Glomerular visceral epithelial cell (primary cell): ENCODE results near the gene MRFAP1.
A peak's percentile ranks its signal among the peaks of the same experiment; 100 is the strongest.
"Not testable (repeated sequence)": the region's sequence is repeated elsewhere in the genome, so short reads cannot be mapped to it uniquely, and the experiment has no call there.

Source experiments
- DNase-seq: peaks from one replicate; pipeline ENCODE4 v3.0.0-alpha.2; 2016; ENCODE audit errors: extremely low spot score

The MRFAP1 gene

DNA sequence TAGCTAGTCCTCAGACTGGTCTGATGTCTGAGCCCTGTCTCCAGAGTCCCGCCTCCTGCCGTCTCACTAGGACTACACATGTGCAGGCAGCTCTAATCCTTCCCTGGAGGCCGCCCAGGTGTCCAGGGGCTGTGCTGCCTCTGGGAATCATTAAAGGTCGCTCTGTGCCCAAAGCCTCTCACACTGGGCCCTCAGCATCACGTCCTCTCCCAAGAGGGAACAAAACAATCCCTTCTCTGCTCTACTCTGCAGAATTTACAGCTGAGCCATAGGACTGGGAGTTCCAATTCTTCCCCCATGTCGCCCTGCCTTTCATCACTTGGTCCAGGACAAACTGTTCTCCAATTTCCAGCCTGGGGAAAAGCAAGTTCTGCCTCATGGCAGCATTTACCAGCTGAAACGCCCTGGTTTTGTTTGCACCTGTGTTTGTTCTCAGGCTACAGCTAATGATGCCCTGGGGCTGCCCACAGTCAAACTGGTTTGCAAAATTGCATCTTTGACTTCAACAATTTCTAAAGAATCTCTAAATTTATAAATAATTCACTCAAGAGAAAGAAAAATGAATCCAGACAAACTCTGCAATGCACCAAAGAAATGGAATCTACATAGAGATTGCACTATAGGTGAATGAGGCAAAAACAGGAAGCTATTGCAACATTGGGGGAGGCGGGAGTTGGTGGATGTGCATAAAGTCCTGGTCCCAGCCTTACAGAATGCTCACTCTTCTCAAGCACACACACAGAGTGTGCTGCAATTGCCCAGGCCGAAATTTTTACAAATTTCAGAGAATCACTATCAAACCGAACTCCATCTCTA is 7.2 kb upstream of the MRFAP1 start:
- no peak for DNase-seq

DNA sequence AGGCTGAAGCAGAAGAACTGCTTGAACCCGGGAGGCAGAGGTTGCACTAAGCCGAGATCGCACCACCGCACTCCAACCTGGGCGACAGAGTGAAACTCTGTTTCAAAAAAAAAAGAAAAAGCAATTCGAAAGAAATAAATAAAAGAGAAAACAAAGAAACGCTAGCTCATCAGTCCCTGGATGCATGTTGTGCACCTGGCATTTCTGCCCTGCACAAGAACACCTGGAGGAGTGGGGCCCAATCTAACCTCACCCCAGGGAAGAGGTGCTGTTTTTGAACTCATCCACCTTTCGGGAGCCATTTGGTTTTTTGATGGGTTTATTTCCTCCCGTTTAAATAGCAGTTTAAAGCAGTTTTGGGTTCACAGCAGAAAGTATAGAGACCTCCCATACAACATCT is 5.7 kb upstream of the MRFAP1 start:
- no peak for DNase-seq

DNA sequence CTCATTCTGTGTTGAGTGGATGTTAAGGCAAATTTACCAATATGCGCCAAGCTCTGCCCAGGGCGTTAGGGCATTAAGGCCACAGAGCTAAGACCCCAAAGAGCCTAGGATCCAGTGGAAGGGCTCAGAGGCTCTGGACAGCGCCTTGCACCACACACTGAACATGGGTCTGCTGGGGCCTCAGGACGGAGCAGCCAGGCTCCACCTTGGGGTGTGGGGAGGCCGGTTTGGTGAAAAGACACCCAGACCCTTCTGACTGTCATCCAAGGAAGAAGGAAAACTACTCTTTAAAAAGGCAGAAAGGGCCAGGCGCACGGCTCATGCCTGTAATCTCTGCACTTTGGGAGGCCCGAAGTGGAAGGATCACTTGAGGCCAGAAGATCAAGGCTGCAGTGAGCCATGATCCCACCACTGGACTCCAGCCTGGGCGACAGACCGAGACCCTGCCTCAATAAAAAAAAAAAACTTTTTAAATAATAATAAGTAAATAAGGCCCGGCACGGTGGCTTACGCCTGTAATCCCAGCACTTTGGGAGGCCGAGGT is 1.3 kb upstream of the MRFAP1 start:
- no peak for DNase-seq

DNA sequence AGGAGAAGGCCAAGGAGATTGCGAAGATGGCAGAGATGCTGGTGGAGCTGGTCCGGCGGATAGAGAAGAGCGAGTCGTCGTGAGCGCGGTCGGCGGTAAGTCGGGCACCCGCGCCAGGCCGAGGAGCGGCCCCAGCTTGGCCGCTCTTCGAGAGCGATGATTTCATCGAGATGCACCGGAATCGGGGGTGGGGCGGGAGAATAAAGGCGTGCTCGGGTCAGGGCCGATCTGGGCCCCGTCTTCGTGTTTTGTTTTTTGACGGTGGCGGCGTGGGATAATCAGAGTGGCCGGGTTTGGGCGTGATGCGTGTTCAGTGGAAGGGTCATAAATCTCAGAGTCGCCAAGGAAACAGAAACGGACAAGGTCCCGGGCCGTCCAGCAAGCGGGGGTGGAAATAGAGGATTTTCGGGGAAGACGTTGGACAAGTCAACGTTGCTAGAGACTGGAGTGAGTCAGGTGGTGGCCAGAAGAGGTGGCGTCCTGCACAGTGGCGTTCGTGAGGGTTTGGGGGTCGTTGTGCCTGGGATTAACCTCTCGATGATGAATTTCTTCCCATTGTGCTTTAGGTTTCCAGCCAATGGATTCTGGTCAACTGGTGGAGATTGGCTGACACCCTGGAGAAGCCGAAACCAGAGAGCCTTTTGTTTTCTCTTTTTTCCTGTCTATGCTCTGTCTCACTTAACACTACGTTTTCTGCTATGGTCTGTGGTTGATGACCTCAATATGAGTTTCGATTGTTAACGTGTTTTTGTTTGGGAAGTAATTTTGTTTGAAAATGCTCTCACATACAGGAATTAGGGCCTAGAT is 882 bp downstream of the MRFAP1 start:
- DNase-seq, result peak; percentile 29

DNA sequence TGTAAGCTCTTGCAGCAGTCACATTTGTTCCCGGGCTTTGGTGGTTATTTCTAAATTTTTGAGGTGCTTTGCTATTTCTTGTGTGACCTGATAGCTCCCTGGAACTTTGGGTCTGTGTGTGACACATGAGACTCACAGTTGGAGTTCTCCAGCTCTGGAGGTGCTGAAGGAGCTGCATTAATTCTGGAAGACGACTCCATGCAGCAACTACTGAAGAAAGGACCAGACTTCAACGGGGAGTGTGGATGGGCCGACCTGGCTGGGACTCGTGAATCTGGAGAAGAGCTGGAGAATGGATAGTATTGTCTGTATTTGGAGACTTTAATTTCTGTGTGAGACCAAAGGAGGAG is 1.5 kb downstream of the MRFAP1 start:
- no peak for DNase-seq

DNA sequence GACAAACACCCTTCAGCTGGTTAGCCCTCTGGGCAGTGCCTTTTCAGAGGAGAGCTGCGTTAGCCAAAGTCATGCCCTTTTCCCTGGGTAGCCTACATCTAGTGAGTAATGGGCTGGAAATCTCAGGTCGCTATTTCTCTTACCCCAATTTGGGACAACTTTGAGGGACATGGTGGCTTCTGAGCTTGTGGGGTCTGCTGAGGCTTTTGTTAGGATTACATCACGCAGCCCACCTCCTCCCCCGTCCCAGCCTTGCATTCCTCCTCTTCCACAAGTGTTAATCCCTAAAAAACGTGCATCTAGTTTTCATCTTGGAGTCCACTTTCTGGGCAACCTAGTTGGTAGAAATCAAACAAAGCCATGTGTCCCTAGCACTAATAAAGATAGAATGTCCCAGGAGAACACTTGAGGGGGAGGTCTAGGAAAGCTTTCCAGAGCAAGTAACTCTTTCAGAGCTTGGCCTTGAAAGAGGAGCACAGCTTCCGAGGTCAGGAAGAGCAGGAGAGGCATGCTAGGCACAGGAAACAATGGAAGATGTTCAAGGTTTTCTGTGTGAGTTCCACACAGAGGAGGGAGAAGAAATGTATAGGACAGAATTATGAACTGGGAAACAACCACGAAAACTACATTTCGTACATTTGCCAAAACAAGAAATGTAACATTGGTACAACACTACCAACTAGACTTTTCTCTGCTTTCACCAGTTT is 2.8 kb downstream of the MRFAP1 start:
- DNase-seq, result no peak

DNA sequence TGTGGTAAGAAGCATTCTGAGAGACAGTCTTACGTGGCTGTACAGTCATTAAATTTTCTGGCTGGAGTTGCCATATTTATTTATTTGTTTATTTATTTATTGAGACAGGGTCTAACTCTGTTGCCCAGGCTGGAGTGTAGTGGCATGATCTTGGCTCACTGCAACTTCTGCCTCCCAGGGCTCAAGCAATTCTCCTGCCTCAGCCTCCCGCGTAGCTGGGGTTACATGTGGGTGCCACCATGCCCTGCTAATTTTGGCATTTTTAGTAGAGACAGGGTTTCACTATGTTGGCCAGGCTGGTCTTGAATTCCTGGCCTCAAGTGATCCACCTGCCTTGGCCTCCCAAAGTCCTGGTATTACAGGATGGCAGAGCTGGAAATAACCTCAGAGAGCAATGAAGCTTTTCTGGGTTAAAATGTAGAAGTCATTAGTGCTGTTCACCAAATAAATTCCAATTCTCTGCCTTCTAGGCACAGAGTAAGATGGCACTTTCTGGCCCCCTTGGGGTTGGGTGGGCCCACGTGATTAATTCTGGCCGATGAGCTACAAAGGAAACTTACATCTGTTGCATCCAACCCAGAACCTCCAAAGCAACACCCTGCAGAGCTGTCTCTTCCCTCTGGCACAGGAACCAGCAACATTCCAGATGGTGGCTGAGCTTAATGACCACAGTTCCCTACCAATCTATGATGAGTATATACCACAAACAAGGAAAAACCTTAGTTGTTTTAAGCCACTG is 4.5 kb downstream of the MRFAP1 start:
- no peak for DNase-seq

DNA sequence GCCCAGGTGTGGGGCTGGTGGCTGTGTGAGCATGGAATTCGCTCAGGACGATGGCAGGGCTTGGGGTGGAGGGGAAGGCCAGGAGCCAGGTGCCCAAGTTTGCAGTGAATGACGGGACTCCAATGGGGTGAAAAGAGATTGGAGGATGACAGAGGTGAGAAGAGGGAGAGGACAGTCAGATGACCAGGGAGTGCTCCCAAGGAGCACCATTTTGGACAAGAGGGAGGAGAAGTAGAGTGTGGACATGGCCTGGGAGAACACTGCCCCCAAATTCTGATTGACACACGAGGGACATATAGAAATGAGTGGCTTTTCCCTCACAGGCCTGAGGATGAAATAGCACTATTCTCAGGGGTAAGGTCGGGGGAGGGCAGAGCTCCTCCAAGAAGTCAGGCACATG is 6.7 kb downstream of the MRFAP1 start:
- DNase-seq, result no peak

DNA sequence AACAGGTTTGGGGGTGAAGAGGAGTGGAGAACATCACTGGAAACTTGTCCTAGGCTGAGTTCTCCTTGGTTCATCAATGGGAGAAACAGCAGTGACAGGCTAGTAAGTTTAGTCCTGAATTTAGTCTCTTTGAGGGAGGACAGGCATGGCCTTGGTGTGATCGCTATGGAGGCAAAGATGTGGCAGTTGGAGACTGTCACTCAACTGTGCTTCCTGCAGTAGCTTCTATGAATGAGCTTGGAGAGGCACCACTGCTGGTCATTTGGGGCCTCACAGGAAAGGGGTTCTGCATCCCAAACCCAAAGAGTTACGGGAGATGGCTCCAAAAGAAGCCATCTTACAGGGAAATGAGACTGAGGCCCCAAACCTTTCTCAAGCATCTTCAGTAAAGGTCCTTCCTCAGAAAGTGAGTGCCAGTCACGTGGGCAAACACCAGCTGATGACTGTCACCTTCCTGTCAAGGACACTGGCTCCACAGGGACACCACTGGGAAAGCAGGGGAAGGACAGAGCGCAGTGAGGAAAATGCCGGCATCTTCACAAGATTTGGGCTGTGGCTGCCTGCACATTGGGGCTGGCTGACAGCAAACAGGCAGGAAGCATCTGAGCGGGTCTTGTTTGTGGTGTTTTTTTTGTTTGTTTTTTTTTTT is 7.2 kb downstream of the MRFAP1 start:
- no peak for DNase-seq

DNA sequence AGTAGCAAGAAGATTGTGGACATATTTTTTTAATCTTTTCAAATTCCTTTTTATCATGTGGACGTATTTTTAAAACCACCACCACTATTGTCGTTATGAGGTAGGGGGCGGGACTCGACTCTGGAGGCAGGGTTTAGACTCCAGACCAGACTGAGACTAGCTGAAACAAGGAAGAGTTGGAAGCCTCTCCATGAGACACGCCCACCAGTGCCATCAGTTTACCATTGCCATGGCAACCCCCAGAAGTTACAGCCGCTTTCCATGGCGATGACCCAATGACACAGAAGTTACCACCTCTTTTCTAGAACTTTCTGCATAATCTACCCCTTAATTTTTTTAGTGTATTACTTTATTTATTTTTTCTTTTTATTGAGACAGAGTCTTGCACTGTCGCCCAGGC is 8.7 kb downstream of the MRFAP1 start:
- no peak for DNase-seq

DNA sequence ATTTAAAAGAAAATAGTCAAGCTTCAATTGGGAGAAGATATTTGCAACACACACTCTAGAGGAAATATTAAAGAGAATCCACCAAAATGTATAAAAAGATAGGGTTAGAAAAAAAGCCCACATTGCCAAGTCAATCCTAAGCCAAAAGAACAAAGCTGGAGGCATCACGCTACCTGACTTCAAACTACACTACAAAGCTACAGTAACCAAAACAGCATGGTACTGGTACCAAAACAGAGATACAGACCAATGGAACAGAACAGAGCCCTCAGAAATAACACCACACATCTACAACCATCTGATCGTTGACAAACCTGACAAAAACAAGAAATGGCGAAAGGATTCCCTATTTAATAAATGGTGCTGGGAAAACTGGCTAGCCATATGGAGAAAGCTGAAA is 13.7 kb downstream of the MRFAP1 start:
- not testable (repeated sequence) for DNase-seq

DNA sequence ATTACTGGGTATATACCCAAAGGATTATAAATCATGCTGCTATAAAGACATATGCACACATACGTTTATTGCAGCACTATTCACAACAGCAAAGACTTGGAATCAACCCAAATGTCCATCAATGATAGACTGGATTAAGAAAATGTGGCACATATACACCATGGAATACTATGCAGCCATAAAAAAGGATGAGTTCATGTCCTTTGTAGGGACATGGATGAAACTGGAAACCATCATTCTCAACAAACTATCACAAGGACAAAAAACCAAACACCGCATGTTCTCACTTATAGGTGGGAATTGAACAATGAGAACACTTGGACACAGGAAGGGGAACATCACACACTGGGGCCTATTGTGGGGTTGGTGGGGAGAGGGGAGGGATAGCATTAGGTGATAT is 14.8 kb downstream of the MRFAP1 start:
- not testable (repeated sequence) for DNase-seq

DNA sequence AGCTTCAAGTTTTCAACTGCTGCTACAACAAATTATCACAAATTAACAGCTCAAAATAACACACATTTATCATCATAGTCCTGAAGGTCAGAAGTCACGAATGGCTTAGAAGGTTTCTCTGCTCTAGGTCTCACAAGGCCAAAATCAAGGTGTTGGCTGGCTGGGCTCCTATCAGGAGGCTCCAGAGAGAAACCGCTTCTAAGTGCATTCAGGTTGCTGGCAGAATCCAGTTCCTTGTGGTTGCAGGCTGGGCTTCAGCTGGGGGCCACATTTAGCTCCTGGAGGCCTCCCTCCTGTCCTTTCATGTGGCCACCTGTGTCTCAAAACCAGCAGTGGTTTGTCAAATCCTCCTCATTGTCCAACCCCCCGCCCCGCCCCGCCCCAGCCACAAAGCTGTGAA is 15.4 kb downstream of the MRFAP1 start:
- no peak for DNase-seq

DNA sequence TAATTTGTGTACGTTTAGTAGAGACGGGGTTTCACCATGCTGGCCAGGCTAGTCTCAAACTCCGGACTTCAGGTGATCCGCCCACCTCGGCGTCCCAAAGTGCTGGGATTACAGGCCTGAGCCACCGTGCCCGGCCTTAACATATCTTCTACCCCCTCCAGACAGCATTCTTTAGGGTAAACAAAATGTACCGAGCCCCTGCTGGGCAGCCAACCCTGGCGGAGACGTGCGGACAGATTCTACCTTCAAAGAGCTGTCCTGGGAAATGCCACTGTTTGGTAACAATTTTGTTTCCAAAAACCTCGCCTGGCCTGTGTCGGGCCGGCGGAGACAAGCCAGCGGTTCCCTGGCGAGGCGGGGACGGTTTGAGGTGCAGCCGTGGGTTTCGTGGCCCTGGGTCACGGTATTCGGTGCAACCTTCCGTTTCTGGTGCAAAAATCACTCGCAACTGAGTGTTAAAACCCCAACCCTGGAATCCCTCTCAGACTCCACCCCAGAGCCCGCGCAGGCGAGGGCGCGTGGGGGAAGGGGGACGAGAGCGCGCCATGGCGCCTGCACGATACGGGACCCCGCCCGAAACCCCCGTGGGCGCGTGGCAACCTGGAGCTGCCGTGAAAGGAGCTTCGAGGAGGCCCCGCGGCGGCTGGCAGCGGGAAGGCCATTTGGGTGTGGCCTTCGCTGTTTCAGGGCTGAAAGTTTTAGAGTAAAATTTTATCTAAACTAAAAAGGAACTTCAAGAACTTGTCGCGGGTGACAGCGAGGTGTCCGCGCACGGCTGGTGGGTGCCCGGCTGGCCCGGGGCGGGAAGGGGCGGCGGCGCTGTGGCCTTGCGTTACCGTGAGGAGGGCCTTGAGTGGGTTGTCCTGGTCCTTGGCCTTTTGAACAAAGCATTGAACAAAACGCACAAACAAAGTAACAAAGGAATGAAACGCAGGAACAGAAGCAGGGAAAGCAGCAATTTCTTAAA is 17.0 kb downstream of the MRFAP1 start:
- DNase-seq, result no peak

DNA sequence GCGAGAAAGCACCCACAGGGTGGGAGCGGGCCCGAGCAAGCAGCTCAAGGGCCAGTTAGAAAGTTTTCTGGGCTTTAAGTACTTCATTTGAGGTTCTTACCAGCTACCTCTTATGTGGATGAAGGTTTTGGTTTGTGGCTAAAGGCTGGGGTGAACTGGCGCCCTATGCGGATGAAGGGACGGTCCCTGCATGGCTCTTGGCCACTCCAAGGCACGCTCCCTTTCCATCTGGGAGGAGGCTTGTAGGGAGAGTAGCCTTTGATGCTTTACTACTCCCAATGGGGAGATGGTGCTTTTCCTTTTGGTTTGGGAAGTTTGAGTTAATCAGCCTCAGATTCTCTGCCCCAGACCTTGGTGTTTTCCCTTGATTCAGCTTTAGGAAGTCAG is 17.7 kb downstream of the MRFAP1 start:
- no peak for DNase-seq

DNA sequence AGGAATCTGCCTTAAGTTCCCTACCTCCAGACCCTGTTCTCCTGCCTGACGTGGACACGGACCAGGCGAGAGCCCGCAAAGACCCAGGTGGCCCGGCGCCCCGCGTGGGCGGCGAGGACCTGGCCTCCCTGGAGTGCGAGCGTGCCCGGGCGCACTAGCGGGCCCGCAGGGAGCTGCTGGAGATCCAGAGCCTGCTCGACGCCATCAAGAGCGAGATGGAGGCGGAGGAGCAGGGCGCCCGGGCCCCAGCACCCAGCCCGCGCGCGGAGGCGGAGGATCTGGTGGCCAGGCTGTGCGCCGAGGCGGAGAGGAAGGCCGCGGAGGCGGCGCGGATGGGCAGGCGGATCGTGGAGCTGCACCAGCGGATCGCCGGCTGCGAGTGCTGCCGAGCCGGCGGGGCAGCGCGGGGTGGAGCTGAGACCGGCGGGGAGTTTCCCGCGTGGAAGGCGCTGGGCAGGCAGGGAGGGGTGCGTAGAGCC is 18.2 kb downstream of the MRFAP1 start:
- peak; percentile 33 for DNase-seq

DNA sequence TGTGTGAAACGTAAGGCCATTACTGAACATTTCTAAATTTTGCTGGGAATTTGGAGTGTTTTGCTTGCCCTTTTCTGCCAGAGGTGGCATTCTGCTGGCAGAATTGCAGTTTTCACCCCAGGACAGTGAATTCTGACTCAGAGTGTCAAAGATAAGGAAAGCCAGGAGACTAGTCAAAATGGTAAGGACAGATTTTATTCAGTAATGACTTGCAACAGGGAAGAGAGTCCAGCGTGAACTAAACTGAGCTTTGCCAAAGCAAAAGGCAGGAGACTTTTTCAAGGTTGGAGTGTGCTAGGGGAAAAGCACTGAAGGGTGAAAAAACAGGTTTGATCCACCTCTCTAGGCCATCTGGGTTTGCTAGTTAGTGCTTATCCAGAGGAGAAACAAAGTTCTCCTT is 19.4 kb downstream of the MRFAP1 start:
- no peak for DNase-seq

DNA sequence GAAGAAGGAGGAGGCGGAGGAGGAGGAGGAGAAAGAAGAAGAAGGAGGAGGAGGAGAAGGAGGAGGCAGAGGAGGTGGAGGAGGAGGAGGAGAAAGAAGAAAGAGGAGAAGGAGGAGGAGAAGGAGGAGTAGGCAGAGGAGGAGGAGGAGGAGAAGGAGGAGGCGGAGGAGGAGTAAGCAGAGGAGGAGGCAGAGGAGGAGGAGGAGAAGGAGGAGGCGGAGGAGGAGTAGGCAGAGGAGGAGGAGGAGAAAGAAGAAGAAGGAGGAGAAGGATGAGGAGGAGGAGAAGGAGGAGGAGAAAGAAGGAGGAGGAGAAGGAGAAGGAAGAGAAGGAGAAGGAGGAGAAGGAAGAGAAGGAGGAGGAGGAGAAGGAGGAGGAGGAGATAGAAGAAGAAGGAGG is 19.9 kb downstream of the MRFAP1 start:
- no peak for DNase-seq

DNA sequence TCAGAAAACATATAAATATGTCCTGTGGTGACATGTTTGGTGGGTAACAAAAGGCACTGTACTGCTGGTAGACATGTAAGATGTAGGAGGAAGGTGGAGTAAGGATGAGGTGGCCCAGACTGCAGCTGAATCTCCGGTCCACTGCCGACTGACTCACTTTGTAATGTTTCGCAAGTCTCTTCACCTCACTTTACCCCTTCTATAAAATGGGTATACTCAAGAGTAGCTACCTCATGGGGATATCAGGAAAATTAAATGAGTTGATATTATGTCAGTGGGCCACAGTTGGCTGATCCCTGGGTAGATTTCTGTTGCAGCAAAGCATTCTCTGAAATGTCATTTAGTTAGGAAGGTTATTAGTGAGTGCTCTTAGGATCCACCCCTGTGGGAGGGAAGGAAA is 22.1 kb downstream of the MRFAP1 start:
- DNase-seq, result no peak
